ENCODE measurements around the gene TP53I11.

- TF ChIP-seq POLR2A (IDR thresholded peaks at IDR 0.05) (no peak), CTCF (IDR thresholded peaks at IDR 0.05) (no peak)
These were observed 35.7 kb downstream of the TP53I11 start for GRCh38 chr11:44915004-44915403.

Measured in body of pancreas (tissue), 4 donors.